Mucosa of descending colon (tissue), 3 donors: ENCODE data around the gene EHMT2. TPM values are rescaled to one million over a fixed set of nuclear protein-coding genes. Genes with fewer than 3 reads are reported as not detected.
A peak's percentile ranks its signal among the peaks of the same experiment; 100 is the strongest.

Experiments used
- ATAC-seq: fragments of 200-7000 bp; cut with Tn5 transposase; one replicate; pipeline ENCODE4 v1.9.1; 2020; ENCODE audit warnings: mild to moderate bottlenecking, moderate library complexity
- DNase-seq, 3 donors: peaks; one replicate each; pipeline ENCODE4 v3.0.0-alpha.2; 2020
- H3K36me3 ChIP-seq: fragments of 200-600 bp; one replicate; pipeline ENCODE4 v1.8.0; 2021; ENCODE audit warnings: low read depth, mild to moderate bottlenecking
- H3K4me1 ChIP-seq: fragments of 200-600 bp; one replicate; pipeline ENCODE4 v1.8.0; 2021; ENCODE audit warnings: low read depth, mild to moderate bottlenecking
- H3K4me3 ChIP-seq: fragments of 200-600 bp; one replicate; pipeline ENCODE4 v1.8.0; 2021; ENCODE audit warnings: mild to moderate bottlenecking
- H3K9me3 ChIP-seq: fragments of 200-600 bp; one replicate; pipeline ENCODE4 v1.8.0; 2021; ENCODE audit warnings: mild to moderate bottlenecking
- CTCF ChIP-seq: fragments of 200-600 bp; IDR thresholded peaks from one replicate; pipeline ENCODE4 v1.8.0; 2022; ENCODE audit warnings: antibody characterized with exemption, mild to moderate bottlenecking
- intact Hi-C, 2 donors: fragments of 100-400 bp; cut with DNase I in 1 of 2; cut with micrococcal nuclease in 1 of 2; formaldehyde crosslinking; loops; one replicate each; pipeline versions ENCODE4 v1.11.0 to v1.11.1; 2022; cut with DNase I, micrococcal nuclease
- total RNA-seq, 3 donors: library from RNA; stranded (reverse); fragmentation: NEBNext Ultra II Directional in 2 of 3; extraction: Animal tissue kit (Norgen Biotek cat#: 25700) in 2 of 3; gene quantifications; one replicate each; pipeline versions ENCODE4 v1.2.1 to v1.2.4, GENCODE V29; 2021 to 2023
- donor health status: DM: no; HTN: no; CAD: no; lungs with moderate emphysema.
- donor health status: DM: no; HTN: no; CAD: no.
- donor health status: DM: no; HTN: yes; CAD: no.

EHMT2 gene
- total RNA-seq, 3 donors from 2014 or later = 29.6 to 50.1 (median 36.4) TPM

DNA sequence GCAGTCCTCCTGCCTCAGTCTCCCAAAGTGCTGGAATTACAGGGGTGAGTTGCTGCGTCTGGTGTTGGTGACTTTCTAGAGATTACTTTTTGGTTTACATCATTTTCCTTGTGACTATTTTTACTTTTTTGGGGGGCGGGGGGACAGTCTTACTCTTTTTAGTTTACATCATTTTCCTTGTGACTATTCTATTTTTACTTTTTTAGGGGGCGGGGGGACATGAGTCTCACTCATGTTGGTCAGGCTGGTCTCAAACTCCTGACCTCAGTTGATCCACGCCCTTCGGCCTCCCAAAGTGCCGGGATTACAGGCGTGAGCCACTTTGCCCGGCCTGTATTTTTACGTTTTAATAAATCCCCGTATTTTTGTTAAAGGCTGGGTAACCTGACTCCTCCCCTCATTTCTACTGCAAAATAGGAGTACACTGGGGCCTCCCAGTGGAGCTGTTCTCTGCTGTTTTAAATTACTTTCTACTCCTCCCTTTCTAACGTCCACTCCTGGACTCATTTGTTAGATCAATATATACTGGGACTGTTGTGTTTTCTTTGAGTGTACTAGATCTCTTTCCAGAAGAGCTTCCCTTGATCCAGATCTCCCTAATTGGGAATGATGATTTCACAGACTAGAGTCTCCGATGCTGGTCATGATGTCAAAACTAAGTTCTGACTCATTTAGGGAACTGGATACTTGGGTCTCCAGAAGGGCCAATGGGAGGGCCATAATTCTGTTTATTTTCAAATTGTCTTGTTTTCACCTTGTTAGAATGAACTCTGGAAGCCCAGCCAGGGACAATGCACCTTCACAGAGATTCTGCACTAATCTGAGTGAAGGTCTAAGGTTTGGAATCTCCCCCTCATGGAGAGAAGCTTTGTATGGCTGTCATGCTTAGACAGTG lies 60.8 kb downstream of the EHMT2 start:
- intact Hi-C loops = no loop called here
- H3K4me1 ChIP-seq = peaks cover 43% of the 10 kb centered on the region
- ATAC-seq = no peak
- no peaks in the 10 kb centered on the region for H3K36me3 ChIP-seq
- TF ChIP-seq CTCF = no peak
- no peak overlapping the region for H3K4me3 ChIP-seq
- peak in 1 of 3 donors; percentile 18 for DNase-seq
- H3K9me3 ChIP-seq = no peaks in the 10 kb centered on the region

GRCh38 chr6:31836047-31836473 lies 61.4 kb downstream of the EHMT2 start:
- Histone ChIP-seq H3K9me3 (no peaks in the 10 kb centered on the region), H3K36me3 (no peaks in the 10 kb centered on the region), H3K4me3 (no peak overlapping the region), H3K4me1 (peaks cover 50% of the 10 kb centered on the region)
- ATAC-seq = no peak
- peak in 1 of 3 donors; percentile 28 for DNase-seq
- intact Hi-C loops = no loop called here
- TF ChIP-seq CTCF = no peak

GRCh38 chr6:31834367-31835250 lies 62.9 kb downstream of the EHMT2 start:
- TF ChIP-seq CTCF = no peak
- Histone ChIP-seq H3K36me3 (no peaks in the 10 kb centered on the region), H3K9me3 (no peaks in the 10 kb centered on the region), H3K4me1 (peaks cover 54% of the 10 kb centered on the region), H3K4me3 (peak overlapping the region; percentile 90)
- intact Hi-C loops = loop anchor here in 1 of 2 donors (5.0 kb wide), 1 partner anchor 102 kb away; no protein-coding TSS in a partner anchor
- ATAC-seq (peak; percentile 84), DNase-seq (peak; percentile 92 to 93 (median 93))

DNA sequence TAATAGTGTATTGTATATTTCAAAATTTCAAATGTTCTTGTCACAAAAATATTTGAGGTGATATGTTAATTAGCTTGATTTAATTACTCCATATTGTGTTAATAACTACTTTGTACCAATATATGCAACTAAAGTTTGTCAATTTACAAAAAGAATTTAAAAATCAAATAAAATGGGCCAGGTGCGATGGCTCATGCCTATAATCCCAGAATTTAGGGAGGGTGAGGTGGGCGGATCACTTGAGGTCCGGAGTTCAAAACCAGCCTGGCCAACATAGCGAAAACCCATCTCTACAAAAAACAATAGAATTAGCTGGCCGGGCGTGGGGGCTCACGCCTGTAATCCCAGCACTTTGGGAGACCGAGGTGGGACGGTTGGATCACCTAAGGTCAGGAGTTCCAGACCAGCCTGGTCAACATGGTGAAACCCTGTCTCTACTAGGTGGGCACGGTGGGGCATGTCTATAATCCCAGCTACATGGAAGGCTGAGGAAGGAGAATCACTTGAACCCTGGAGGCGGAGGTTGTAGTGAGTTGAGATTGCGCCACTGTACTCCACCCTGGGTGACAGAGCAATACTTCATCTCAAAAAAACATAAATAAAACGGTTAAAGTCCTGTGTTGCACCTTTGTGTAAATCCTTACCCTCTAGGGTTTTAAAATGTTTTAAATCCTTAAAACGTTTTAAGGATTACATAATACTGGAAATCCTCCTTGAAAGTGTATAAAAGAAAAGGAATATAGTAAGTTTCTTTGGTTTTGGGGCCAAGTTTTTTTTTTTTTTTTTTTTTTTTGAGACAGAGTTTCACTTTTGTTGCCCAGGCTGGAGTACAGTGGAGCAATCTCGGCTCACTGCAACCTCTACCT lies 65.9 kb downstream of the EHMT2 start:
- TF ChIP-seq CTCF = no peak
- ATAC-seq (no peak), DNase-seq (no peak)
- Histone ChIP-seq H3K36me3 (peaks cover 4% of the 10 kb centered on the region), H3K4me3 (no peak overlapping the region), H3K9me3 (no peaks in the 10 kb centered on the region), H3K4me1 (peaks cover 40% of the 10 kb centered on the region)
- intact Hi-C loops = loop anchor here in 1 of 2 donors (5.0 kb wide), 1 partner anchor 99 kb away; no protein-coding TSS in a partner anchor

- ATAC-seq = no peak
- peak overlapping the region; percentile 34 for H3K4me3 ChIP-seq
- intact Hi-C loops = loop anchor here in 1 of 2 donors (5.0 kb wide), 1 partner anchor 99 kb away; no protein-coding TSS in a partner anchor
- H3K9me3 ChIP-seq = no peaks in the 10 kb centered on the region
- TF ChIP-seq CTCF = no peak
- H3K4me1 ChIP-seq = peaks cover 39% of the 10 kb centered on the region
- peaks cover 4% of the 10 kb centered on the region for H3K36me3 ChIP-seq
- DNase-seq = no peak
Observed at GRCh38 chr6:31830886-31831335, 66.6 kb downstream of the EHMT2 start.
